B cell (primary cell): ENCODE data around the gene SLC16A7. TPM values are rescaled to one million over a fixed set of nuclear protein-coding genes. Genes with fewer than 3 reads are reported as not detected.

Experiments
- ATAC-seq: fragments of 200-7000 bp; cut with Tn5 transposase; one replicate; pipeline ENCODE4 v1.10.0; 2021; ENCODE audit warnings: low read depth, mild to moderate bottlenecking, moderate number of reproducible peaks, moderate library complexity
- CTCF ChIA-PET: fragments of 350-600 bp; sonication (Branson Sonifier 250); formaldehyde crosslinking; loops from one replicate; lab custom pipeline; 2021; ENCODE audit warnings: antibody characterized with exemption, inconsistent platforms; lab: Charles Lee
- POLR2A ChIA-PET: fragments of 350-600 bp; sonication (Branson Sonifier 250); formaldehyde crosslinking; loops from one replicate; lab custom pipeline; 2021; ENCODE audit warnings: antibody characterized with exemption; lab: Charles Lee
- DNase-seq: peaks from one replicate; pipeline ENCODE4 v3.0.0; 2013
- H2AFZ ChIP-seq: 2 replicates; pipeline ENCODE4 v1.6.1; 2012; ENCODE audit warnings: mild to moderate bottlenecking, low read depth, low read length; ENCODE audit not compliant: insufficient read depth, poor library complexity, severe bottlenecking
- H3K27ac ChIP-seq, 2 donors: 1 replicate in 1 of 2; 2 replicates in 1 of 2; pipeline ENCODE4 v1.5.1; 2012 to 2013; ENCODE audit warnings: low read length in 2 of 2, mild to moderate bottlenecking in 2 of 2, moderate library complexity in 1 of 2
- H3K27me3 ChIP-seq, 4 experiments: fragments of 200-600 bp in 1 of 4; sonication (generic) in 1 of 4; replicated peaks in 1 of 4; 1 replicate in 2 of 4; 2 replicates in 2 of 4; pipeline versions ENCODE4 v1.6.1 to v1.7.0; 2013 to 2016; ENCODE audit warnings: low read length in 3 of 4, mild to moderate bottlenecking in 2 of 4, mixed read lengths in 1 of 4, moderate library complexity in 1 of 4; ENCODE audit not compliant: insufficient read depth in 4 of 4, control insufficient read depth in 3 of 4; ENCODE audit errors: control extremely low read depth in 1 of 4
- H3K36me3 ChIP-seq, 2 experiments: replicated peaks in 1 of 2; 1 replicate in 1 of 2; 2 replicates in 1 of 2; pipeline versions ENCODE4 v1.6.1 to v1.7.1; 2013; ENCODE audit warnings: low read length in 1 of 2; ENCODE audit not compliant: insufficient read depth in 2 of 2, control insufficient read depth in 1 of 2; ENCODE audit errors: control extremely low read depth in 1 of 2, extremely low read depth in 1 of 2
- H3K4me1 ChIP-seq, 2 donors: fragments of 200-600 bp in 1 of 2; sonication (generic) in 1 of 2; 1 replicate in 1 of 2; 2 replicates in 1 of 2; pipeline versions ENCODE4 v1.5.1 to v1.6.1; 2013 to 2017; ENCODE audit warnings: low read length in 2 of 2; ENCODE audit not compliant: control insufficient read depth in 2 of 2, insufficient read depth in 2 of 2
- H3K4me2 ChIP-seq: replicated peaks from 2 replicates; pipeline ENCODE3; 2012; ENCODE audit warnings: mild to moderate bottlenecking, low read depth, low read length; ENCODE audit not compliant: poor library complexity, severe bottlenecking
- H3K4me3 ChIP-seq, 5 experiments: fragments of 200-600 bp in 1 of 5; sonication (generic) in 1 of 5; 1 replicate in 3 of 5; 2 replicates in 2 of 5; pipeline versions ENCODE4 v1.5.1 to v1.7.0; 2011 to 2016; ENCODE audit warnings: low read length in 4 of 5, mild to moderate bottlenecking in 4 of 5, low read depth in 2 of 5, control low read depth in 1 of 5, moderate library complexity in 1 of 5; ENCODE audit not compliant: insufficient read depth in 1 of 5; ENCODE audit errors: control extremely low read depth in 1 of 5, extremely low read depth in 1 of 5
- H3K79me2 ChIP-seq: fragments of 200-600 bp; sonication (generic); one replicate; pipeline ENCODE4 v1.6.0; 2016; ENCODE audit warnings: low read length; ENCODE audit not compliant: control insufficient read depth, insufficient read depth
- H3K9ac ChIP-seq: fragments of 200-600 bp; sonication (generic); 2 replicates; pipeline ENCODE4 v1.6.1; 2017; ENCODE audit warnings: mild to moderate bottlenecking, low read length, moderate library complexity
- H3K9me3 ChIP-seq, 3 donors: one replicate each; pipeline versions ENCODE4 v1.6.1 to v1.7.1; 2013; ENCODE audit warnings: low read length in 2 of 3; ENCODE audit not compliant: control insufficient read depth in 2 of 3, insufficient read depth in 1 of 3; ENCODE audit errors: control extremely low read depth in 1 of 3
- H4K20me1 ChIP-seq: 2 replicates; pipeline ENCODE4 v1.6.0; 2012; ENCODE audit warnings: mild to moderate bottlenecking, low read length; ENCODE audit not compliant: insufficient read depth, control insufficient read depth, poor library complexity, severe bottlenecking
- H3K27ac Mint-ChIP-seq: one replicate; pipeline ENCODE4 v1.8.0; 2021; ENCODE audit warnings: mixed read lengths
- H3K27me3 Mint-ChIP-seq: one replicate; pipeline ENCODE4 v1.8.0; 2021; ENCODE audit warnings: mixed read lengths
- H3K4me1 Mint-ChIP-seq: one replicate; pipeline ENCODE4 v1.8.0; 2021; ENCODE audit warnings: mixed read lengths
- H3K4me3 Mint-ChIP-seq: one replicate; pipeline ENCODE4 v1.8.0; 2021; ENCODE audit warnings: mixed read lengths
- H3K9me3 Mint-ChIP-seq: one replicate; pipeline ENCODE4 v1.8.0; 2022; ENCODE audit warnings: mixed read lengths; ENCODE audit not compliant: insufficient read depth
- EZH2 ChIP-seq: IDR thresholded peaks from 2 replicates; pipeline ENCODE4 v1.6.1; 2012; ENCODE audit warnings: borderline replicate concordance, low read depth, mild to moderate bottlenecking, moderate library complexity, low read length; ENCODE audit not compliant: insufficient read depth, poor library complexity, severe bottlenecking
- WGBS: methylation state at CpG from one replicate; pipeline ENCODE4 v1.1.5; 2013; ENCODE audit warnings: missing lambda C conversion rate; ENCODE audit not compliant: insufficient coverage; 5-methylcytosine and 5-hydroxymethylcytosine counted together
- intact Hi-C: fragments of 100-400 bp; cut with micrococcal nuclease; formaldehyde crosslinking; loops from one replicate; pipeline ENCODE4 v1.10.0; 2022
- polyA plus RNA-seq: library from polyadenylated mRNA; depleted of rRNA; stranded (reverse); fragments of >200 nt; gene quantifications from 2 replicates; pipeline ENCODE4 v1.2.3, GENCODE V29; 2012
- total RNA-seq, 2 donors: library from RNA; stranded (reverse); fragments of 120-200 nt in 1 of 2; gene quantifications; 1 replicate in 1 of 2; 2 replicates in 1 of 2; pipeline versions ENCODE4 v1.2.3 to v1.2.4, GENCODE V29; 2013 to 2022
- TF ChIP-seq, protein P1 (sequence below): fragments of 200-600 bp; IDR thresholded peaks from one replicate; pipeline ENCODE4 v1.8.0; 2022; ENCODE audit warnings: antibody characterized with exemption, mild to moderate bottlenecking

SLC16A7 gene
- total and polyA plus RNA-seq, 2 donors (not counting 1 experiment from before 2014, with no cell fraction given), result 11.6 to 32.7 TPM

DNA sequence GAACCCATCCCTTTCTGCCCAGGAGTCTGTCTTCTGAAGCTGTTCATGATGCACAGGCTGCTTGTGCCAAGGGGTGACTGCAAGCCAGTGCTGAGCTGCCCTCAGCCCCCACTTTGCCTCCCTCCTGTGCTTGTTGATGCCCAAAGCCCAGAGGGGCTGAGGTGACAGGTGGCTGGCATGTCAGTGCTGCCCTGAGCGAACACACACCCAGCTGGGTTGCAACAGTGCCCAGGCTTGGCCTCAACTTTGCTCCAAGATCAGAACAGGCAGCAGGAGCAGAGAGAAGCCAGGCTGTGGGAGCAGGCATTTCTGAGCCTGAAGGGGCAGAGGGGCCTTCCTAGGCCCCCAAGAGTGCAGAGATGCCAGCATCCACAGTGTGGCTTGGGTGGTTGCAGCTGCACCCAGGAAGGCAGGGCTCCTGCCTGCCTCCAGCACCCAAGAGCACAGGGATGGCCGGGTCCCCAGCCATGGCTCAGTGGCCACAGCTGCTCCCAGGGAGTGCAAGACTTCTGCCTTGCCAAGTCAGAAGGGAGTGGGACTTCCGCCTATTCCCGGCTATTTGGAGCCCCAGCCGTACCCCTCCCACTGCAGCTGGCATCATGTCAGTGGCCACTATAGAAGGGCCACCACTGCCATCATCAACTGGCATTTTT is 83.1 kb downstream of the SLC16A7 start:
- Histone ChIP-seq H3K4me1 (no peaks in the 10 kb centered on the region), H3K9ac (no peak overlapping the region), H3K27ac (no peak overlapping the region), H3K36me3 (peaks cover 3% of the 10 kb centered on the region in 2 experiments), H3K4me2 (no peak overlapping the region), H4K20me1 (peaks cover 4% of the 10 kb centered on the region), H3K9me3 (peaks cover 9 to 16% (median 10%) of the 10 kb centered on the region in 3 donors), H3K27me3 (no peaks in the 10 kb centered on the region), H2AFZ (no peak overlapping the region), H3K4me3 (no peak overlapping the region), H3K79me2 (peaks cover 28% of the 10 kb centered on the region)
- H3K4me1 Mint-ChIP-seq, result peaks cover 10% of the 10 kb centered on the region
- H3K9me3 Mint-ChIP-seq, result no peaks in the 10 kb centered on the region
- ATAC-seq, result no peak
- H3K27me3 Mint-ChIP-seq, result no peaks in the 10 kb centered on the region
- no peak overlapping the region for H3K4me3 Mint-ChIP-seq
- CTCF ChIA-PET, result no interaction called here
- POLR2A ChIA-PET, result no interaction called here
- TF ChIP-seq EZH2, result no peak
- TF ChIP-seq, protein P1, sequence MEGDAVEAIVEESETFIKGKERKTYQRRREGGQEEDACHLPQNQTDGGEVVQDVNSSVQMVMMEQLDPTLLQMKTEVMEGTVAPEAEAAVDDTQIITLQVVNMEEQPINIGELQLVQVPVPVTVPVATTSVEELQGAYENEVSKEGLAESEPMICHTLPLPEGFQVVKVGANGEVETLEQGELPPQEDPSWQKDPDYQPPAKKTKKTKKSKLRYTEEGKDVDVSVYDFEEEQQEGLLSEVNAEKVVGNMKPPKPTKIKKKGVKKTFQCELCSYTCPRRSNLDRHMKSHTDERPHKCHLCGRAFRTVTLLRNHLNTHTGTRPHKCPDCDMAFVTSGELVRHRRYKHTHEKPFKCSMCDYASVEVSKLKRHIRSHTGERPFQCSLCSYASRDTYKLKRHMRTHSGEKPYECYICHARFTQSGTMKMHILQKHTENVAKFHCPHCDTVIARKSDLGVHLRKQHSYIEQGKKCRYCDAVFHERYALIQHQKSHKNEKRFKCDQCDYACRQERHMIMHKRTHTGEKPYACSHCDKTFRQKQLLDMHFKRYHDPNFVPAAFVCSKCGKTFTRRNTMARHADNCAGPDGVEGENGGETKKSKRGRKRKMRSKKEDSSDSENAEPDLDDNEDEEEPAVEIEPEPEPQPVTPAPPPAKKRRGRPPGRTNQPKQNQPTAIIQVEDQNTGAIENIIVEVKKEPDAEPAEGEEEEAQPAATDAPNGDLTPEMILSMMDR, result no peak
- intact Hi-C loops, result no loop called here
- WGBS, result 100% methylated on average over 5 of the region's 5 CpGs
- no peak overlapping the region for H3K27ac Mint-ChIP-seq
- DNase-seq, result no peak

DNA sequence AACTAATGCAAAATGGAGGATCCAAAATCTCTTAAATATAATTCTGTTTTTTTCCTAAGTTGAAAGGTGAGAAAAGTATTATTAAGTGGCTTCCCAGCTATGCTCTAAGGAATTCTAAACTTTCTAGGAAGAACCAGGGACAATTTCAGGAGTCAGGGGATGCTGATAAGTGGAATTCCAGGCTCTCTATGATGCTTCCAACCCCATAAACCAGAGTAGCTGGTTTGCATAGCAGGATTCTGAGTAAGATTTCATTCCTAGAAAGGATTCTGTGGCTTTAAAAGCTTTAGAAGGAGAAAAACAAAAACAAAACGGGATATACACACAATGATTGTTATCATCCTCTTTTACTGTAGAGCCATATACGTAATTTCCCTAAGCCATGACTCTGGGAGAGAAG is 93.9 kb downstream of the SLC16A7 start:
- Histone ChIP-seq H3K27ac (no peak overlapping the region), H3K27me3 (no peaks in the 10 kb centered on the region), H3K9me3 (no peaks in the 10 kb centered on the region), H2AFZ (no peak overlapping the region), H3K4me1 (no peaks in the 10 kb centered on the region), H3K9ac (no peak overlapping the region), H3K4me3 (no peak overlapping the region), H4K20me1 (peaks cover 10% of the 10 kb centered on the region), H3K79me2 (peaks cover 6% of the 10 kb centered on the region), H3K36me3 (peaks cover 0 to 2% of the 10 kb centered on the region in 2 experiments), H3K4me2 (no peak overlapping the region)
- WGBS, result no CpG with 5 or more reads among the region's 2 CpGs
- ATAC-seq (no peak), DNase-seq (no peak)
- H3K4me3 Mint-ChIP-seq, result no peak overlapping the region
- intact Hi-C loops, result no loop called here
- no peak overlapping the region for H3K27ac Mint-ChIP-seq
- peaks cover 5% of the 10 kb centered on the region for H3K9me3 Mint-ChIP-seq
- H3K4me1 Mint-ChIP-seq, result no peaks in the 10 kb centered on the region
- CTCF ChIA-PET, result no interaction called here
- H3K27me3 Mint-ChIP-seq, result no peaks in the 10 kb centered on the region
- POLR2A ChIA-PET, result no interaction called here
- TF ChIP-seq, protein P1, result no peak
- no peak for TF ChIP-seq EZH2
